HEK293 (cell line): ENCODE data around the gene GAL3ST2.

ENCODE experiments used
- ATF2 ChIP-seq: fragments of 450-650 bp; formaldehyde crosslinking; IDR thresholded peaks from 2 replicates; pipeline ENCODE4 v1.5.1; 2016; ENCODE audit warnings: missing biosample characterization, missing genetic modification characterization, low read depth
- CTCF ChIP-seq: fragments of 450-650 bp; formaldehyde crosslinking; IDR thresholded peaks from 2 replicates; pipeline ENCODE4 v1.5.1; 2016; ENCODE audit warnings: missing biosample characterization, missing genetic modification characterization
- REST ChIP-seq: fragments of 450-650 bp; formaldehyde crosslinking; IDR thresholded peaks from 2 replicates; pipeline ENCODE4 v1.5.1; 2016; ENCODE audit warnings: missing biosample characterization, missing genetic modification characterization
- ZNF473 ChIP-seq: fragments of 450-650 bp; formaldehyde crosslinking; IDR thresholded peaks from 2 replicates; pipeline ENCODE4 v1.5.1; 2017; ENCODE audit warnings: missing biosample characterization, missing genetic modification characterization
- ZNF707 ChIP-seq: fragments of 450-650 bp; formaldehyde crosslinking; IDR thresholded peaks from 2 replicates; pipeline ENCODE4 v1.5.1; 2016; ENCODE audit warnings: missing biosample characterization, missing genetic modification characterization

- TF ChIP-seq CTCF (tag by site-specific recombination), result no peak
- TF ChIP-seq ZNF473 (tag by site-specific recombination), result no peak
- TF ChIP-seq ZNF707 (tag by site-specific recombination), result no peak
- TF ChIP-seq ATF2 (tag by site-specific recombination), result no peak
- no peak for TF ChIP-seq REST (tag by site-specific recombination)
These were observed 33.0 kb downstream of the GAL3ST2 start for GRCh38 chr2:241809383-241810306.
